ENCODE measurements around the gene CAPN10. TPM values are rescaled to one million over a fixed set of nuclear protein-coding genes. Genes with fewer than 3 reads are reported as not detected.

CAPN10 gene
- total RNA-seq, 4 donors from 2014 or later: 9.9 to 23.3 (median 13.7) TPM

- TF ChIP-seq POLR2A (IDR thresholded peaks at IDR 0.05) (no peak), CTCF (IDR thresholded peaks at IDR 0.05) (no peak)
- DNase-seq: no peak
- Histone ChIP-seq H3K27ac (no peak overlapping the region), H3K4me1 (peaks cover 0 to 28% (median 11%) of the 10 kb centered on the region in 3 donors), H3K4me3 (no peak overlapping the region), H3K36me3 (no peaks in the 10 kb centered on the region), H3K9me3 (no peaks in the 10 kb centered on the region), H3K27me3 (peaks cover 0 to 5% (median 0%) of the 10 kb centered on the region in 4 donors)
- intact Hi-C loops (cut with DNase I): no loop called here
- 54 to 62% methylated on average over 11 to 28 of the region's 37 CpGs for WGBS, 2 donors
Measured at GRCh38 chr2:240622531-240623235, 36.1 kb downstream of the CAPN10 start.

- Histone ChIP-seq H3K9me3 (no peaks in the 10 kb centered on the region), H3K27ac (no peak overlapping the region), H3K4me1 (peaks cover 0 to 28% (median 11%) of the 10 kb centered on the region in 3 donors), H3K4me3 (no peak overlapping the region), H3K36me3 (no peaks in the 10 kb centered on the region), H3K27me3 (peaks cover 0 to 5% (median 0%) of the 10 kb centered on the region in 4 donors)
- no peak for DNase-seq
- intact Hi-C loops (cut with DNase I): no loop called here
- WGBS, 2 donors: 73 to 76% methylated on average over 6 of the region's 10 CpGs
- TF ChIP-seq CTCF (IDR thresholded peaks at IDR 0.05): no peak
Measured at GRCh38 chr2:240623531-240624010, 37.0 kb downstream of the CAPN10 start.

- intact Hi-C loops (cut with DNase I): no loop called here
- no peaks in the 10 kb centered on the region for H3K9me3 ChIP-seq
- H3K27ac ChIP-seq: peak overlapping the region in 1 of 4 donors; percentile 63
- peaks cover 0 to 5% (median 0%) of the 10 kb centered on the region in 4 donors for H3K27me3 ChIP-seq
- WGBS, 2 donors: 30% methylated on average over 2 to 8 of the region's 24 CpGs
- H3K36me3 ChIP-seq: no peaks in the 10 kb centered on the region
- no peak overlapping the region for H3K4me3 ChIP-seq
- peaks cover 0 to 28% (median 11%) of the 10 kb centered on the region in 3 donors for H3K4me1 ChIP-seq
- no peak for DNase-seq
- TF ChIP-seq POLR2A (IDR thresholded peaks at IDR 0.05) (no peak), CTCF (IDR thresholded peaks at IDR 0.05) (no peak)
Measured at GRCh38 chr2:240624011-240624949, 37.7 kb downstream of the CAPN10 start.

- Histone ChIP-seq H3K27ac (peak within 1 kb of the TSS in 2 of 4 donors; percentile 21 to 63), H3K4me3 (peak within 1 kb of the TSS in 1 of 4 donors; percentile 38), H3K27me3 (peaks cover 0 to 5% (median 0%) of the 10 kb centered on the region in 4 donors), H3K36me3 (no peaks in the 10 kb centered on the region), H3K9me3 (no peaks in the 10 kb centered on the region), H3K4me1 (peaks cover 0 to 28% (median 11%) of the 10 kb centered on the region in 3 donors)
- no peak for DNase-seq
- no peak for TF ChIP-seq POLR2A (IDR thresholded peaks at IDR 0.05)
- 24 to 34% methylated on average over 6 to 7 of the region's 23 CpGs for WGBS, 2 donors
- intact Hi-C loops (cut with DNase I): no loop called here
Measured at GRCh38 chr2:240624950-240625621, 38.6 kb downstream of the CAPN10 start, which contains the start of gene GPR35. Gene GPR35 (plus strand): TSS chr2:240625480. CDS start chr2:240629953, 4,473 bp downstream.
